ENCODE measurements around the gene LYPLAL1.

GRCh38 chr1:219189952-219190351 is 16.3 kb downstream of the LYPLAL1 start:
- TF ChIP-seq CTCF (IDR thresholded peaks at IDR 0.05; ENCODE audit: insufficient read depth, low read length, poor library complexity, severe bottlenecking) (no peak), EZH2phosphoT487 (conservative IDR thresholded peaks at IDR 0.05; ENCODE audit: low read length) (no peak)

All from SU-DHL-6 (cell line).